ENCODE results near the gene BEST4.

GRCh38 chr1:44733784-44734183 is 54.2 kb downstream of the BEST4 start:
- no peak for TF ChIP-seq ZNF549 (tag by site-specific recombination; IDR thresholded peaks at IDR 0.05)
- no peak for TF ChIP-seq ZNF423 (tag by site-specific recombination; IDR thresholded peaks at IDR 0.05)

Data from HEK293 (cell line).